ENCODE results near the gene TOP2B.

TOP2B gene

DNA sequence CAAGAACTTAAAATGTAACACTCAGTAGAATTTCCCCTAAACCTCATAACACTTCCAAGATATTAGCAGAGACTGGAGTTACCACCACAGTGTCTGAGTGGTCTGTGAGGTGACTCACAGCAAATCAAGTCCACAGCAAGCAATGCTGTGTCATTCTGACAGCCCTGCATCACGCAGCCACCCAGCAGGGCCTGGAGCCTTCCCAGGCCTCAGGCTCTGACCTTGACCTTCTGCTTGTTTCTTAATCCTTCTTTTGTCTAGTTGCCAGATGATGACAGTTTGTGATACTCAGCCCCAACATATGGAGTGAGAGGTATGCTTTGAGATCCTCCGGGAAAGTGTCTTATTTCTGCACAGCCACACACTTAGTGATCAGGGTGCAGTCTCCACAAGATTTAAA is 82.5 kb downstream of the TOP2B start:
- no peak for DNase-seq (ENCODE audit: low read depth in 2 of 2)

DNA sequence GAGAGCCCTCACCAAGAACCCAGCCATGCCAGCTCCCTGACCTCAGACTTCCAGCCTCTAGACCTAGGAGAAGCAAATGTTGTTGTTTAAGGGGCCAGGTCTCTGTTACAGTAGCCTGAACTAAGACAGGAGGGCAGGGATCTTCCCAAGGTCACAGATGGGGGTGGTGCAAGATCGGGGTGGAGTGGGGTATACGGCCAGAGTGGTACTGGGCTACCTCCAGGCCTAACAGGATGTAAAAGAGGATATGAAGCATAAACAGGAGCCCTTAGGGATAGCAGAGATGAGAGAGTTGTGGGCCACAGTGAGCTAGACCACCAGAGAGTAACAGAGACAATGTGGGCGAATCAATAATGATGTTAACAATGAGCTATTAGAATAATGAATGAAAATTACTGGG is 82.9 kb downstream of the TOP2B start:
- no peak for DNase-seq (ENCODE audit: low read depth in 2 of 2)

DNA sequence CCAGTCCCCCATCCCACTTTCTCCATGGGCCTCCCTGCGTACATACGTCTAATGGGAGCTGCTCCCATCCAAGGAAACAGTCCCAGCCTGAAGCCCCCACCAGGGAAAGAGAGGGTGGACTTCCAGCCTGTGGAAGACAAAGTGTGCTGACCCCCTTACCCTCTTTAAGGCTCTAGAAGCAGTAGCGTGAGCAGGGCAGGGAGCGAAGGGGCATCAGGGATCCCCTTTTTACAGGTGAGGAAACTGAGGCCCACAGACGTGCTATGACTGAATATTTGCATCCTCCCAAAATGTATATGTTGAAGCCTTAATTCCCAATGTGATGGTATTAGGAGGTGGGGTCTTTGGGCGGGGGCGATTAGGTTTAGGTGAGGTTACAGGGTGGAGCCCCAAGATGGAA is 83.4 kb downstream of the TOP2B start:
- DNase-seq (ENCODE audit: low read depth in 2 of 2), result no peak

DNA sequence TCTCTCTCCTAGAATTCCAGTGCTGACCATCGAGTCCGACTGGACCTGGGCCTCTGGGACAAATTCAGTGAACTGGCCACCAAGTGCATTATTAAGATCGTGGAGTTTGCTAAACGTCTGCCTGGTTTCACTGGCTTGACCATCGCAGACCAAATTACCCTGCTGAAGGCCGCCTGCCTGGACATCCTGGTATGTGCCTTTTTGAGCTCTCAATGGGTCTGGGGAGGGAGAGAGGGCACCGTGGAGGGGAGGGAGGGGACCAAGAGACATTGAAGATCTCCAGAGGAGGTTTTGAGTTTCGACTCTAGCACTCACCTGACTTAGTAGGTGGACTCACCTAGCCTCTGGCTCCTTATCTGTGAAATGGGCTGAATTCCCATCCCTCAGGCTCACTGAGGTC is 84.2 kb downstream of the TOP2B start:
- DNase-seq (ENCODE audit: low read depth in 2 of 2), result no peak

DNA sequence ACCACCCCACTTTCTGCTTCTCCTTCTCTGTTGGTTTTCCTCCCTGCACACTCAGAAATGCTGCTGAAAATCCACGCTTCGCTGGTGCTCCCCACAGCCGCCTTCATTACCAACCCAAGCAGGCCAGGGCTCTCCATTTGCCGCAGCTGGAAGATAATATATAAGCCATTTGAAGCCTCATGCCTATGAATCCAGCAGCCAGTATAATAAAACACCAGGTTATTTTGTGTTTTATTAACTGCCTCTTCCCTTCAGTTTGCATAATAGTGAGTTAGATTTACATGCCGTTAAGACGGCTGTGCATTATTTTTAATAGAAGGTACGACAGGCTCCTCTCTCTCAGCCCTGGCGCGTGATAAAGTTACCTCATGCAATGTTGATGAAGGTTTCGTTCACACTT is 86.6 kb downstream of the TOP2B start:
- no peak for DNase-seq (ENCODE audit: low read depth in 2 of 2)

DNA sequence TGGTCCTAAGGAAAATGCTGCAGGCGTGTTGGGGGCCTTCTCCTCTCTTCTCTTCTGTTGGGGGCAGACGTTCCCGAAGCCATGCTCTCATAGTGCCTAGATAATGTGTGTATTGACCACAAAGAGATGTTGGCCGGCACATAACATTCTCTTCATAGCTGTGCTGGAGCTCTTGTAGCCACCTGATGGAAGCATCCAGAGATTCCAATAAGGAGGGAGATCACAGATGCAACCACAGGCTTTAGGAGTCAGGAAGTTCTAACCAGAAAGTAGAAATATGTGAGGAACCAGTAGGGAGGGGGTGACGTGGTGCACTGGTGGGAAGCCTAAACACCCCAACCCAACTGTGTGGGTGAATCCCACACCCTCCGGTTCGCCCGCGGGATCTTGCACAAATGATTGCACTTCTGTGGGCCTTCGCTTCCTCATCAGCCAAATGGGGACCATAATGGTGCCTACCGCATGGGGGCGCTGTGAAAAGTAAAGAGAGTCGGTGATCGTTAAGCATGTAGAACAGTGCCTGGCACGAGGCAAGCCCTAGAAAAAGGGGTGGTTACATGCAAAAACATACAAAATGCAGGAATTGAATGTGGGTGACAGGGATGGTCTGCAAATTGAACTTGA is 87.8 kb downstream of the TOP2B start:
- DNase-seq (ENCODE audit: low read depth in 2 of 2), result no peak

DNA sequence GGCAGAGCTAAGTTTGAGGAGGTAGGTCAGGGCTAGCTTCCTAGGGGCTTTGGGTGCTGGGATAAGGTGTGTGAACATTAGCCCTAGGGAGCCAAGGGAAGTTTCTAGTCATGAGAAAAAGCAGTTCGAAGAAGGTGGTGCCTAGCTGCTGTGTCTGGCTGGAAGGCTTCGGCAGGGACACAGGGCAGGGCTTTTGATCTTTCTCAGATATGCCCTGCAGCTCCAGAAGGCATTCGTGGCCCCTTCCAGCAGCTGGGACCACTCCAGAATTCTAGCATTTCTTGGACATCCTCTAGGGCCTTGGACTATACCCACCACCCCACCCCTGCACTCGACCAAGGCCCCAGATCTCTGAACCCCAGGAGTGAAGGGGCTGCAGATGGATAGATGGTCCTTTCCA is 88.6 kb downstream of the TOP2B start:
- no peak for DNase-seq (ENCODE audit: low read depth in 2 of 2)

DNA sequence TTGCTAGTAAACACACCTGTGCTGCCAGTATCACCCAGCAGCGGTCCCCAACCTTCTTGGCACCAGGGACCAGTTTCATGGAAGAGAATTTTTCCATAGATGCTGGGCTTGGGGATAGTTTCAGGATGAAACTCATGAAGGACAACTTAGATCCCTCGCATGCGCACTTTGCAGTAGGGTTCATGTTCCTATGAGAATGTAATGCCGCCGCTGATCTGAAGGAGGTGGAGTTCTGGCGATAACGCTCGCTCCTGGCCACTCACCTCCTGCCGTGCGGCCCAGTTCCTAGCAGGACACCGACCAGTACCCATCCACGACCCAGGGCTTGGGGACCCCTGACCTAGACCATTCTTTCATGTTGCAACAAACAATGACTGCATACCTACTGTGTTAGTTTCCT is 89.7 kb downstream of the TOP2B start:
- DNase-seq (ENCODE audit: low read depth in 2 of 2), result no peak

DNA sequence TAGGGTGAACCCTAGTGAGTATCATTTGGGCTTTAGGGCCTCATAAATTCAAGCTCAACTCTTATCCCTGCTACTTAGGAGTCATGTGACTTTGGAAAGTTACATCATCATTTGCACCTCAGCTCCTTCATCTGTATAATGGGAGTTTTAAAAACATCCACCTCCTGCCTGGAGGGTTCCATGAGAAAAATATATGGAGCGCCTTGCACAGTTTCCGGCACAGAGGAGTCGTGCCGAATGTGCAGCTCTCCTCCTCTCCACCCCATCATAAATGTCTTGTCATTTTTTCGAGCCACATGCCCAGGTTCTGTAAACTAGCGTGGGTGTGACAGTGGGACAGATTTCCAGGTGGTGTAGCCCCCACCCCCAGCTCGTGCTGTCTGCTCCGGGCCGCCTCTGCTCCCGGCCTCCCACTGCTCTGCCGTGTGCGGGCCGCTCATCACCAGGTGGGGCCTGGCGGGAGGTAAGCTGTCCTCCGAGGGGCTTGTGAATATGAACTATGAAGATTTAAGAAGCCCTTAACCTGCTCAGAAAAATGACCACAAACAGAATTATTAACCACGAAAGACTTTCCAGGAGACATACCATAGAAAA is 90.4 kb downstream of the TOP2B start:
- no peak for DNase-seq (ENCODE audit: low read depth in 2 of 2)

DNA sequence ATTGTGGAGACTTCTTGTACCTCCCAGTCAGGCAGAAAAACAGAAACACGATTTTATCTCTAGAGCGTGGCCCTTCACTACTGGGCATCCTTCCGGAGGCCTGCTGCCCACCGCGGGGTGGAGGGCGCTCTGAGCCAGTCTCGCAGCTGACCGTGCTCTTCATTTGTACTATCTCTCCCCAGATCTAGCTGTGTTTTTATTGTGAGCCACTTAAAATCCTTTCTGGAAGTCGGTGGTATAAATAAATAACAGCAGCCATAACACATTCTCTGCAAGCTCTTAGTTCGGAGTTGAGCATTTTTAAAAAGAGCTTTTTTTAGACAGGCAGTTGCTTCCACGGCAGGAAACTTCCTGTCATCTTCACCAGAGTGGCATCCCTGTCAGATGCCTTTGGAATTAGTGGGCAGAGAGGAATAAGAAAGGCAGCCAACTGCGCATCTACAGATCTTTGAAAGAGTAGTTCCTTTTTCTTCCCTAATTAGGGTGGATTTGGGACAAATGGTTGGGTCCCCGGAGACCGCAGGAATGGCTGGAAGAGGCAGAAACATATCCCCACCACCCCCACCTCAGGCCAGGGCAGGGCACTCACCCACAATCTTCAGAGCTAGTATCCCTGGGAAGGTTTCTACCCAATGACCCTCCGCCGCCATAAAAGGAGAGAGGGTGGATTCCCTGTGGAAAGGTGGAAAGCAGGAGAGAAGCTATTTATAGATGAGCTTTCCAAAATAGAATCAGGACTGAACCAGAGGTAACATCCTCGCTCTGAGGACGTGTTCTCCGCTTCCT is 91.1 kb downstream of the TOP2B start:
- DNase-seq (ENCODE audit: low read depth in 2 of 2), result no peak

DNA sequence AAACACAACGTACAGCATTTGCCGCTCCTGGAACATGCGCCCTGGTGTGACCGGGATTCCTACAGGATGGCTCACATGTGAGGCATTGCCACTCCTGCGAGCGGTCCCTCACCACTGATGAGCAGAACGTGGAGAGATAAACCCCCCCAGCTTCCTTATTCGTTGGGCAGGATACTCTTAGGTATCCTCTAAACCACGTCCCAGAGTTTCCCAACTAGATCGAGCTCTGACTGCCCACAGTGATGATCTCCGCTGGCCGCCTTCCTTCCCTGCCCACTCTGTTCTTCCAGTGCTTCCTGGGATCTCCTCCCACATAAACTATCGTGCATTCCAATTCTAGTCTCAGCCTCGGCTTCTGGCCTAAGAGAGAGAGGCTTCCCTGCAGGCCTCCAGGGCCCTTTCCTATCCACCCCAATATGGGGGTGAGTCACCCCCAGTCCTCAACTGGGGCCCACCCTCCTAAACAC is 91.8 kb downstream of the TOP2B start:
- no peak for DNase-seq (ENCODE audit: low read depth in 2 of 2)

DNA sequence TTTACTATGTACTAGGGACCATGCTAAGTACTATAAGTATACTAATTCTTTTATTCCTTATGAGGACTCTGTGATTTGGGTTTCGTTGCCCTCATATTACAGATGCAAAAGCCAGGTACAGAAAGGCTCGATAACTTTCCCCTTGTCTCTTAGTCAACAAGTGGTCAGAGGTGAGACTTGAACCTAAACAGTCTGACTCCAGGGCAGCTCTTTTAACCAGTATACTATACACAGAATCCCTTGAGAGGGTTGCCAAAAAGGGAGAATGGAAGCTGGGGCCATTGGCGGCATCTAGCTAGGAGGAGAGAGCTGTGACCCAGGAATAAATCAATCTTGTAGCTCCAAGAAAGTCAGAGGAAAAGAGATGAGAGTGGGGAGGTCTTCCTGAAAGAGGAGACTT is 92.4 kb downstream of the TOP2B start:
- no peak for DNase-seq (ENCODE audit: low read depth in 2 of 2)

DNA sequence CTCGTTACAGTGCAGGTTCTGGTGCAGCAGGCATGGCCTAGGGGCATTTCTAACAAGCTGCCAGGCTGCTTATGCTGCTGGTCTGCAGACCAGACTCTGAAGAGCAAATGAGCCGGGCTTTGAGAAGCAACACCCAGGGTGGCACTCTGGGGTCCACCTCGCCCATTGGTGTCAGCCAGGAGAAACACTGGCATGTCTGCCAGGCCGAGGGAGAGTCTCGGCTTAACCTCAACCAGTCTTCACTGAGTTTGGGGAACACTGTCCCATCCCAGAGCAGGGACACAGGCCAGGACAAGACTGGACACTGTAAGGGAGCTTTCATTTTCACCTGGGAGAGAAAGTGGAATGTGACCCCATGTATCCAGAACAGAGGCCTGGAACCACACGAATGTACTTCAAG is 93.4 kb downstream of the TOP2B start:
- DNase-seq (ENCODE audit: low read depth in 2 of 2), result no peak

DNA sequence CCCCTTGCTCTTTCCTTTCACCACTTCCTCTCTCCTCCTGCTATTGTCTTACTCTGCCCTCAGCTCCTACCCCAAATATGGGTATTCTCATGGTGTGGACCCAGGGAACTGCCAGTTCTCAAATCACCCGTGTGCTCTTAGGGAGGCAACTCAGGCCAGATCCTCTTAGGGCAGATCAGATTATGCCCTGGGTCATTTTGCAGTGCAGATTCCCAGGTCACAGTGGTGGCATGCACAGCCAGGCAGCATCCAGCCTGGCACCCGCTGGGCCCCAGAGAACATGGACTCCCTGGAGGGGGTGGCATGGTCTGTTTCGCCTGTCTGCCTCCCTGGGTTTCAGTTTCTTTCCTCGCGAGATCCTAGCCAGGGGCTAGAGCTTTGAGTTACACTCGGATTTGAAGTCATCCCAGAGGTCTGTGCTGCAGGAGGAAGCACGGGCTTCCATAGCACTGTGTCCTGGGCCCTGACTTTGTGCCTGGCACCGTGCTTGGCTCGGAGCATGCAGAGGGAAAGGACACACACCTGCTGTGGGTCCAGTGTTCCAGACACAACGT is 96.1 kb downstream of the TOP2B start:
- no peak for DNase-seq (ENCODE audit: low read depth in 2 of 2)

DNA sequence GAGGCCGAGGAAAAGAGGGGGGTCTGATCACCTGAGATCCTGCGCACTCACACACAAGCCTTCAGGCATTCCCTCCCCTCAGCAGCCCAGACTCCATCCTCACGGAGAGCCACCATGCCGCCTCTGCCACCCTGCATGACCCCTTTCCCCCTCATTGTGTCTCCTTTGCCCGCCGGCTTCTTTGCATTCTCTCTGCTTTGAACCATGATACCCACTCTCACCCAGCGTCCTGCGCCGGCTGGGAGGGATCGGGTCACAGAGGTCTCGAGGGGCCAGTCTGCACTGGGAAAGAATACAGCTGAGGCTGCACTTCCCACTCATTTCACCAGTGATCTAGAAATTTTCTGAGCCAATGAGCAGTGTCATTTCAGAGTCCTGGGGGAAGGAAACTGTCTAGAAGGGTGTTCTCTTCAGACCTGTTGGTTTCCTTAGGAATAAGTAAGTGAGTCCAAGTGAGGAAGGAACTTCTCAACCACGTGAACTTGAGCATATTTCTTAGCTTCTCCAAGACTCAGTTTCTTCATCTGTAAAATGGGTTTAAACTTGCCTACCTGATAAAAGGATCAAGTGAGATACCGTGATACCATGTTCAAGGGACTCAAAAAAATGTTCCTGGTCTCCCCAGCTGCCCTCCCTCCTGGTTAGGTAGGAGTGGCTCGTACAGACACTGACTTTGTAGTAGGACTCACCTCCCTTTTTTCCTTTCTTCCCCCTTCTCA is 96.7 kb downstream of the TOP2B start:
- no peak for DNase-seq (ENCODE audit: low read depth in 2 of 2)

DNA sequence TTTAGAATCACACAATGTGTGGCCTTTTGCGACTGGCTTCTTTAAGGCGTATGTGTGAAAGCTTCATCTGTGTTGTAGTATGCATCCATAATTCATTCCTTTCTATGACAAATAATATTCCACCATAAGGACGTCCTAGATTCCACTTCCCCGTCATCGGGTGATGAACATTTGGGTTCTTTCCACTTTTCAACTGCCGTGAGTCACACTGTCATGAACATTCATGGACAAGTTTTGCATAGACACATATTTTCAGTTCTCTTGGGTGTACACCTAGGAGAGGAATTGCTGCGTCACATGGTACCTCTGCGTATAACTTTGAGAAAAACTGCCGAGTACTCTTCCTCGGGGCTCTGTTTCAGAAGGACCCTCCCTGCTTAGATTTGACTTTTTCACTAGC is 97.3 kb downstream of the TOP2B start:
- DNase-seq (ENCODE audit: low read depth in 2 of 2), result no peak

DNA sequence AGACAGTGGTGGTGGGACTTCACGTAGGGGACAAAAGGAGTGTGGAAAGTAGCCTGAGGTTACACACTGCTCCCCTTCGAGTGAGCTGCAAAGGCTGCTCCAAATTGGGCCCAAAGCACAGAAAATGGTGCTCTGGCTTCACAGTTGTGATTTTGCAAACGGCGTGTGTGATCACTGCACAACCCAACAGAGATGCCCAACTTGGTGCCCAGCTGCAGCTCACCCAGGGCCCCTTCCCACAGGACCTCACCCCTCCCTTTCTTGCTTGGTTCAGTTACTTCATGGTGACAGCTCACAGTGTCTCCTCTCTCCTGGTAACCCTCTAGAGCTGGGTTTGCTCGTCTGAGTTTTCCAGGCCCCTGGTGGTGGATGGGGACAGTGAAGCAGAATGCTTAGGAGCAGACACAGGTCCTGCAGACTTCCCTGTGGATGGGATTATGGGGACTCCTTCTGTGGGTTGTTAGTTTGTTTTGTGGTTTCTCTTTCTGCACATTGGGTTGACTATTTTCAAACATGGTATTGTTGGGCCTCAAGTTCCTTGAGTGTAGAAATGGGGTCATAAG is 98.3 kb downstream of the TOP2B start:
- no peak for DNase-seq (ENCODE audit: low read depth in 2 of 2)

DNA sequence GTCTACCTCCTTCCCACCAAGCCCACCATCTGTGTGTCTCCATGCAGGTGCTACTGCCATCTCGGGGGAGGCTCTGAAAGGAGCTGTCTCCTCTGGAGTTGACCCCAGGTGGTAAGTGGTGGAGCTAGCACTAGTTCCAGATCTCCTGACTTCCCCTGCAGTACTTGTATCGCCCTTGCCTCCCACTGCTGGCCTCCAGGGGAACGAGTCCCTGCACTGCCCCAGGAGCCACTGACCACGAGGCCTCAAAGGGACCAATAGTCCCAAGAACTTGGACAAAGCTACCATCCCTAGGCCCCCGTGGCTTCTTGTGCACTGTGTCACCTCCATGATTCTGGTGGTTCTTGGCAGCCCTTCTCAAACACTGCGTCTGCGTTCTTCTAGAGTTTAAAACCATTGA is 98.9 kb downstream of the TOP2B start:
- no peak for DNase-seq (ENCODE audit: low read depth in 2 of 2)

DNA sequence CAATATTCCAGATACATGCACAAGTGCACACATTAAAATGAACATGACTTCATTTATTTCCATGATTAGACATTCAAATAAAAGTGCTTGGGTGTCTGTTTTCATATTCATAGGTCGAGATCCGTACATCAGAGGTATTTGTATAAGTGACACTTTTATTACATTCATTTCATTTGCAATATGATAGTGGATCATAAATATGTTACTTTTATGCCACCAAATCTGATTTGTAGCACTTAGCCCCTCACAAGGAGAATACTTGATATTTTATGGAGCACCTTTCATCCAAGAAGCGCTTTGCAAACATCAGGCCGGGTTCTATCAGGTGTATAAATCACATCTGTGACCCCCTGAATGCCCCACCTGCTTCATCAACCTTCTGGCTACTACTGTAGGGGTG is 100.6 kb downstream of the TOP2B start:
- no peak for DNase-seq (ENCODE audit: low read depth in 2 of 2)

DNA sequence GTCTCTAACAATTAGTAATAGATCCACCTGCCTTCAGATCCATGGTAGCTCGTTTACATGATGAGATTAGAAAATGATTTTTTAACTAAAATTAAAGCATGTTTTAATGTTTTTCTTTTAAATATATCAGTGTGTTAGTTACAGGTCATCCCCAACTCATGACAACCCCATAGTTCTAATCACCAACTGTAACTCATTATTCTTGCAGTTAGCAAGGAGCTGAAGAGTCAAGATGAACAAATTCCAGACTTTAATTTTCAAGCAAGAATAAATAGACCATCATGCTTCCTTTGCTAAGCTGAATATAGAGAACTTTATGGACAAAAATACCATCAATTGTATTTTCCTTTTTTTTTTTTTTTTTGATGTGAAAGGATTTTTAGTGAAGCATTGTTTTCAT is 101.1 kb downstream of the TOP2B start:
- no peak for DNase-seq (ENCODE audit: low read depth in 2 of 2)

DNA sequence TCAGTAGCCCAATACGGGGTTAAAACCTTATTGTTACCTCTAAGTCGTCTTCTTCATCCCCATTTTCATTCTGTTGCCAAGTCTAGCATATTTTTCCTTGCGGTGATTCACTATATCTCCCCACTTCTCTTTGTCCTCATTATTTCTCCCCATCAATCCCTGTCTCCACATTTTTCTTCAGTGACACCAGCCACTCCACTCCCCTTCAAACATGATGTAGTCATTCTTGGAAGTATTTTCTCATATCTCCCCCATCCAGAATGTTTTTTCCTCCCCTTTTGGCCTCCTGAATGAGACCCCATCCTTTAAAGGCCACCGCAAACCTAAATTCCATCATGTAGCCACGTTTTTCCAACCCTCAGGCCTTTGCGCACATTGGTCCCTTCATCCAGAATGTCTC is 105.9 kb downstream of the TOP2B start:
- no peak for DNase-seq (ENCODE audit: low read depth in 2 of 2)

DNA sequence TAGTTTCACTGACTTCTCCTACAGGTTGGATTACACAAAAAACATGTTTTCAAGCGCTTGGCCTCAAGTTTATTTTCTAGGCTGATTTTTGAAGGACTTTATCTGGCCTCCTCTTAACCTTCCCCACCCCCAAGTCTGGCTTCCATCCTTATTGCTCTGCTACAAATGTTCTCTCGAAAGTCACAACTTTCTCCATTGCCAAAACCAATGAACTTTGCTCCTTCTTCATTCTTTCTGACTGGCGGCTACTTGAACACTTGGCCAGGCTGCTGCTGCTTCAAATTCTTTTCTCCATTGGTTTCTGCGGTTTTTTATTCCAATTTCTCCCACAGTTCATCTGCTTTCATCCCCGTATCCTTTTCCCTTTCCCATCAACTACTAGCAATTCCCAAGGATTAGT is 106.6 kb downstream of the TOP2B start:
- no peak for DNase-seq (ENCODE audit: low read depth in 2 of 2)

Data from stimulated activated CD8-positive, alpha-beta memory T cell treated with anti-CD3 and anti-CD28 coated beads, Interleukin-2, amount 100 ng/mL, for 1 hour (primary cell).